HG02678 (cell line): Measurements from ENCODE around the gene COL25A1.

Experiments used
- ATAC-seq: cut with Tn5 transposase; IDR thresholded peaks from one replicate; pipeline ENCODE4 v1.9.1; 2021; ENCODE audit warnings: mild to moderate bottlenecking, moderate library complexity; ENCODE audit not compliant: unreplicated experiment

The COL25A1 gene

DNA sequence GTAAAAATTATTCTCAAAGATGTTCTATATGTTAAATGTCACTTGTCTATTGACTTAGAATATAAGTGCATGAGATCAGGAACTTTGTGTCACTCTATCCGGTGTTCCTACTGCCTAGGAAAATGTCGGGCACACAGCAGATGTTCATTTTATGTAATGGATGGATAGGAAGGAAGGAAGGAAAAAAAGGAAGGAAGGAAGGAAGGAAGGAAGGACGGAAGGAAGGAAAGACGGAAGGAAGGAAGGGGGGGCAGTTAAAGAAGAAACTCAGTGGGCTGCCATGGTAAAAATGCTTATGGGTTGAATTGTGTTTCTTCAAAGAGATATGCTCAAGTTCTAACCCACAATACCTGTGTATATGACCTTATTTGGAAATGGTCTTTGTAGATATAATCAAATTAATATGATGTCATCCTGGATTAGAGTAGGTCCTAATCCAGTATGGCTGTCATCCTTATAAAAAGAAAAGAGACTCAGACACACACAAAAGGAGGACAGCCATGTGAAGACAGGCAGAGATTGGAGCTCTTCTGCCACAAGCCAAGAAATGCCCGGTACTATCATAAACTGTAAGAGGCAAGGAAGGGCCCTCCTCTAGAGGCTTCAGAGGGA is 86.3 kb downstream of the COL25A1 start:
- ATAC-seq: no peak

DNA sequence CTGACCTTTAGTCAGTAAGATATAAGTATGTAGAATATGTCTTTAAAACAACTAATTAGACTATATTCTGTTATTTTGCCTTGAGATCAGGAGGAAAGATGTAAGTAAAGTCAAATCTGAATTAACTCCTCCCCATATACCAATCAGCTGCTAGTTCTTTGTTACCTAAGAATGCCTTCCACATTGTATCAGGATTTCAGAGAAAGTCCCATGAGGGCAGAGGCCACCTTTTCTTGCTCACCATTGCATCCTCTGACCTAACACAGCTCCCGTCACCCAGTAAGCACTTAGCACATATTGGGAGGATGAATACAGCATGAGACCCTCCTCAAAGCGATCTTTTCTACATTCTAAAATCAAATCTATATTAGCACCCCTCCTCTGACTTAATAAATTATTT is 87.0 kb downstream of the COL25A1 start:
- ATAC-seq: no peak

DNA sequence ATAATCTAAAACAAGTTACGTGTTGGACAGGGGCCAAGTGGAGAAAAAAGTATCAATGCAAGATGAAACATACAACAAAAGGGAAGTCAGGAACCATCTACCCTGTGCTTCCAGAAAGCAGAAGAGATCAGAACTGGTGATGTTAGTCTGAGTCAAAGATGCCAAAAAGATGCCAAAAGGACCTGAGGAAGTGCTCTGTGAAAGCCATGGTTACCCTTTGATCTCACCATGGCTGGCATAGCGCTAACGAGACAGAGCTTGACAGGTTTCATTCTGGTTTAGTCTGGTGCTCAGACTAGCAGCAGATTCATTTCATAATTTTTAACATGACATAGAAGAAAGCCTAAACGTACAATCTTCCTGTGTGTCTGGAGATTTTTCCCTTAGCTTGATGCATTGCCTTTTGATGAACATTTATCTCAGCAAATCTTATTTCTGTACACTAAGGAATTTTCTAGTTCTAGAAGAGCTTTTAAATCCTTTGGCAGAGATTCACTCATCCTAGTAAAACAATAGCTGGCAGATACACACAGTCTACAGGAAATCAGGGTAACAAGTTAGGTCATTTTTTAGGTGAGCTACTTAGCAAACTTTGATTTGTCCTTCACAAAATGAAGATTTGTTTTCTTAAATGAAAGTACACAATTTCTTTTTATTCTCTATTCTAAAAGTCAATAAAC is 87.7 kb downstream of the COL25A1 start:
- no peak for ATAC-seq

DNA sequence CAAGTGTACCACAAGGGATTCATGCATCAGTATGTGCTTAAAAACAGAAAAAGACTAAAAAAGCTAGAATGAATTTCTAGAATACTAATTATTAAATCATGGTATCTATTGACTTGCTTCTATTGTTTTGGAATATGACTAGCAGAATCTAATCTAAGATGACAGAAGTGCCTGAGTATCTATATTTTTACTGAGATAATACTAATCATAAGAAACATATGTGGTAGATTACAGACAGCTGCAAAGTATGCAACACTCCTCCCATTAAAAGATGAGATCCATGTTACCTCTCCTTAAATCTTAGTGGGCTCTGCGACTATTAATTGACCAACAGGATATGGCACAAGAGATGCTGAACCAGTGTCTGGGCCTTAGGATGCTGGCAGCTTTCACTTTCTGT is 89.4 kb downstream of the COL25A1 start:
- ATAC-seq: no peak

DNA sequence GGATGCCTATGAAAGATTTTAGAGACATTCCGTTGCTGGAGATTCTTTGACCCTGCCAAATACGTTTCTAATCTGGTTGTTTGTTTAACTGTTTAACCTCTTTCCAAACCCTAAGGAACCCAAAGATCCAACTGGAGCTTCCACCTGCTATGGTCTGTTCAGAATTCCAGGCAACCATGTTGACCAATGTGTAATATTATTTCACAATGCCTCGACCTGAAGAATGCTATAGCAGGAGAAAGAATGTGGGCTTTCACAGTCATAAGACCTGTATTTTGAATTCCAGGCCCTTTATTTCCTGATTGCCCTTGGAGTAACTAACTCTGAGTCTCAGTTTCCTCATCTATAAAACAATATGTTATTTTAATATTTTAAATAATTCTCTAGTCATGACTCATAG is 90.8 kb downstream of the COL25A1 start:
- ATAC-seq: no peak

GRCh38 chr4:109209647-109210046 is 92.8 kb downstream of the COL25A1 start:
- ATAC-seq: no peak

DNA sequence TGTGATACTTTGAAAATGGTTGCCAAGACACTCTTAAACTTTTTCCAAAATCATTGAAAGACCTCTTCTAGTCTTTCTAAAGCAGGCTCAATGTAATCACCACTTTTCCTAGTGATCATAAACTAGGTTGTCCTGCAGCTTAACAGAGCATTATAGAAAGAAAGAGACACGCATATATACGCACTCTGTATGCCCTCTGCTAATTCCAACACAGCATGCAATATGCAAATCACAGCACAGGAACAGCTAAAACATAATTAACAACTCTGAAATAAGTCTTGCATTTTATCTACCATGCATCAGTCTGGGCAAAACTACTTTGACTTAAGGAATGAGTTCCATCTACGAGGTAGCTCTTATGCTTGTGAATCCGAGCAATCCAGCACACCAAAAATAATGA is 94.6 kb downstream of the COL25A1 start:
- no peak for ATAC-seq

- ATAC-seq: no peak
Observed at GRCh38 chr4:109207061-109207460, 95.4 kb downstream of the COL25A1 start.

DNA sequence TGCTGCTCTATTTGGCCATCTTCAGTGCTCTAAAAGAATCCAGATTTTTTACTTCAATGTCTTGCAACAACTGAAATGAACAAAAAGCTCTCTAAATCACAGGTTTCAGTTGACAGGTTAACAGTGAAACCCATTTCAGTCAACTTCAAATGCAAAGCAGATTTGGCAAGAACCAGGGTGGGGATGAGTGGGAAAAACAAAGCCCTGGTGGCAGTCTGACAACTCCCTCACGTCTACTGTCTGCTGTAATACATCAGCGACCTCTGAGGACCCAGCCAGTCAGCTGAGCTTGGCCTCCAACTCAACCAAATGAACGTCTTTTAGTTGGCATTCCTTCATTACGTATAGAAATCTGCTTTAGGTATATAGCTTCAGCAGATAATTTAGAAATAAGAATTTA is 95.8 kb downstream of the COL25A1 start:
- ATAC-seq: no peak

DNA sequence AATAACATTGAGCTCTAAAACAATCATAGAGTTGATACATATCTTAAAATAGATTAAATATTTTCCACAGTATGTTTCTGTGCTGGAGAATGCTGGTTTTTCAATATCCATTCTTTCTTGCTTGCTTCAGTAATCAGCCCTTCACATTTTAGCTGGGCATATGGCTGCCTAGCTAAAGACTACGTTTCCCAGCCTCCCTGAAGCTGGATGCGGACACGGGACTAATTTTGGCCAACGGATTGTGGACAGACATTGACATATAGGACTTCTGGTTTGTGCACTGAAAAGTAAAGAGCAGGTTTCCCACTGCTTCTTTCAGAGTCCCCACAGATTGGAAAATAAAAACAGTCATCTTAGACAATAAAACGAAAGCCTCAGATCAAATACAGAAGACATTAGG is 97.3 kb downstream of the COL25A1 start:
- no peak for ATAC-seq

- ATAC-seq: no peak
Observed at GRCh38 chr4:109199585-109199984, 102.9 kb downstream of the COL25A1 start.

DNA sequence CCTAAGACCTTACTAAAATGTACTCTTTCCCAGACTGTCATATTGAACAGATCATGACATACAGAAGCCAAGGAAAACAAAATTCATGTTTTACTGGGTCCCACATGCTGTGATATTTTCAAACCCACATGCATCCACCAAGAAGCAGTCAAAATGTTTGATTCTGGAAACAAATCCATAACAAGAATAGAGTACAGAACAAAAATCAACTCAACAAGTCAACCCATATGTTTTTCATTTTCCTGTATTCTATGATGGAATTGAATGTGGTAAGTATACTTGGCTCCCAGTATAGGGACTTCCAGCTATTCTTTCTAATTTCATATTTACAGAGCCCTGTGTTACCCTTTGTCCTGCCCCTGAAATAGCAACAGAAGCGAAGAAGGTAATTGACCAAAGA is 106.8 kb downstream of the COL25A1 start:
- ATAC-seq: no peak

DNA sequence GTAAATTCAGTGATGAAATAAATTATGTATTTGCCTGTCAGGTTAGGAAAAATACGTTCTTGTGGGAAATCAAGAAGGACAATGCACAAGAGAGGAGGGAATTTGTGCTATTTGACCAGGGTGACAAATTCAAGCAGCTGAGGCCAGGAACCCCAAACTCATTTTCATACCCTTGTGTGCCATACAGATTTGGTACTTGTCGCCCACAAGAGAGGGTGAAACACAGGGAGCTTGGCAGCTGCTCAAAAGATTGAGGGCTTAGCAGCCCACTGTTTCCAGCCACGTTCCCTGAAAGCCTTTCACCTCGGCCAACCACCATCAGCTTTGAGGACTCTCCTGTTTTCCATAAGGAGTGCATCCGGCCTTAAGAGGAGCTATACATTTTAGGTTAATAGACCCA is 111.2 kb downstream of the COL25A1 start:
- no peak for ATAC-seq

- no peak for ATAC-seq
Observed at GRCh38 chr4:109186458-109186945, 116.0 kb downstream of the COL25A1 start.

DNA sequence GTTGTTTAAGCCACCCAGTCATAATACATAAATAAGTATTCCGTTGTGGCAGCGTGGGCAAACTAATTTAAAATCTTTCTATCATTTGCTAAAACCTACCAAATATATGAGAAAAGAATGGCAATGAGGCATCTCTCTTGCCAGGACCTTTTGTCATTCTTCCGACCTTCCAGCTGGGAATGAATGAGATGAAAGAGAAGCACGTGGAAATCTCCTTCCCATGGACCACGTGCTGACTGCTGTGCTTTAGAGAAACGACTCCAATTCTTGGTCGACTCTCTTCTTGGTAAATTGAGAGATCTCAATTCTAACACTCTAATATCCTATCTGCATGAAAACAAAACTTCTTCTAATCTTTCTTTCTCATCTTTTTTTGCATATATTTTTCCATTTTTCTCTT is 116.5 kb downstream of the COL25A1 start:
- ATAC-seq: no peak

DNA sequence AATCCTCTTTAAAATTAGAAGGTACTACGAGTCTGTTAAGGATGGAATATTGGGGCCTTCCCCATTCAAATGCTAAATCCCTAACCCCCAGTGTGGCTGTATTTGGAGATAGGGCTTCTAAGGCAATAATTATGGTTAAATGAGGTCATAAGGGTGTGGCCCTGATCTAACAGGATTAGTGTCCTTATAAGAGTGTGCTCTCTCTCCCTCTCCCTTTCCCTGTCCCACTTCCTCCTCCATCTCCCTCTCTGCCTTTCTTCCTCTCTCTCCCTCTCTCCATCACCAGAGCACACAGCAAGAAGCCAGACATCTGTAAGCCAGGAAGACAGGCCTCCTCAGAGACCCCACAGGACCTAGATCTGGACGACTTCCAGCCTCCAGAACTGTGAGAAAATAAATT is 116.9 kb downstream of the COL25A1 start:
- no peak for ATAC-seq

- no peak for ATAC-seq
Observed at GRCh38 chr4:109184491-109184961, 117.9 kb downstream of the COL25A1 start.

DNA sequence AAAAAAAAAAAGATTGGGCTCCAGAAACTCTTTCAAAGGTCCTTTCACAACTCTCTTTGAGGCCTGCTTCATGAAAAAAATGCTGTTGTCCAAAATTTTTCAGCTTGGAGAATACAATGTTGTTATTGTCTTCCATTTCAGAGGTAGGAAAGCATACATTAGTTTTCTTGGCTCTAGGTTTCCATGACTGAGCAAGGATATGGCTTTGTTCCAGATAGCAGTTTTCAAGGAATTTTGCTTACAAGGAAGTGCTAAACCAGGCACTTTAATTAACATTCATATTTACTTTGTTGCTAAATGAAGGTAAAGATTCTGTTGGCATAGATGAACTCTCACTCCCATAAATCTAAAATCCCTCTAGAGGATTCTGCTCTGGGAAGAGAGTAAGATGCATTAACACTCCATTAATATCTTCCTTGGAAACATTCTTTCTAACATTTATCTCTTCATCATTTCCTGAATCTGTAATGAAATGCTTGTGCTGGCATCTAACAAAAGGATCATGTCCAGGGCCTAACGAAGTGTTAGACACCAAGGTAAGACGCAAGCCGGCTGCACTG is 118.4 kb downstream of the COL25A1 start:
- no peak for ATAC-seq

DNA sequence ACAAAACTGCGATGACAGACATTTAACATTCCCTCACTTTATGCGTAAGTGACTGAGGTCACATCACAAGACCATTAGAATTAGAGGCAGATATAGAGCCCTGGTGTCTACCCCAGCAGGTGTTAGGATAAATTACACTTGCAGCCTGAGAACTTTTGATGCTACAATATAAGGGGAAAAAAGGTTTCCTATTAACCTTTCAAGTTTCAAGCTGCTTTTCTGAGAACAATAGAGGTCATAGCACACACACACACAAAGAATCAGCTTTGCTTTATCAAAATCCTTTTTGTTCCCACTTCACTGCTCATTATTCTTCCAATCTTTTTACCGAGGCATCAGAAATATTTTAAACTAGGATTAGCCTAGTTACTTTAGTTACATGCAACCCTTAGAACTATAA is 119.8 kb downstream of the COL25A1 start:
- no peak for ATAC-seq

DNA sequence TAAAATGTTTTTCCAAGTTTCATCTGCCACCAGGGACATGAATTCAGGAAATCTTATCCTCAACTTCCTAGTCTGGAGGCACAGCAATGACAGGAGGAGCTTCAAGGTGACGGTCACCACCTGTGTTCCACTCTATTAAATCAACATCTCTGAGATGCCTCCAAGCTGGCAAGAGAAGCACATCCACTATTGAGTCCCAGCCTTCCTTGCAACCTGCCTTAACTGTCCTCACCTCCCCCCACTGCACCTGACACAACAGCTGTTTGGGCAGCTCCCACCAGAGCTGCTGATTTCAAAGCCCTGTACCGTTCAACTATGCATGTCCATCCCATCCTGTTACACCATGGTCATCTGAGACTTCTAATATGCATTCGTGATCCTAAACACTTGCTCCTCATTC is 123.4 kb downstream of the COL25A1 start:
- ATAC-seq: no peak

DNA sequence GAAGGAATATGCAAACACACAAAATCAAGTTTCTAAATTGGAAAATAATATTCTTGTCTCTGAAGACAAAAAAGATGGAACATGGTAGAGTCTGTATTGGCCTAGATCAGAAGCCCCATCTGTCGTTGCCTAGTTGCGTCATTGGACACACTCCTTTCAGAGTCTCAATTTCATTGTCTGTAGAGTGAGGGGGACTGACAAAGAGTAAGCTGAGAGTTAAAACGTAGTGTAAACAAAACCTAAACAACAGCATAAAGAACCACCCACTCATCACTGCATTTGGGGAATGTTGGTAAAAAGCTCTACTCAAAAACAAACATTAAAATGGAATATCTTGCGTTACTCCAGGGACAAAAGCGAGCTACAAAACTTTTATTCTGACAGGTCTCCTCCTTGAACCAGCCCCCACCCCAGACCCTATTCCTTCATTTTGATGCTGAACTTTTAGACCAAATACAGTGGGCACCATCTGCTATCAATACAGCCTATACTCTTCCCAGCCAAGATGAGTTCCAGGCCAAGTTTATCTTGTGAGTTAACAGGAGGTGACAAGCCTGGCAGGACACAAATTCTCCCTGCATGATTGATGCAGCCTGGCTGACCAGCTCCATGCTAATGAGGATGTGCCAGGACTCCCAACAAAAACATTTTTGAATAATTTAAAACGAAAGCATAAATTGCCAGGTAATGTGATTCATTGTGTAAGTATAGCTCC is 125.2 kb downstream of the COL25A1 start:
- no peak for ATAC-seq
